ENCODE data around the gene SMAD7.

SMAD7 gene

GRCh38 chr18:48929941-48930713 is 20.6 kb downstream of the SMAD7 start:
- no peak for TF ChIP-seq GATA3 (IDR thresholded peaks at IDR 0.05; ENCODE audit: low read depth, low read length)
- TF ChIP-seq GATA2 (IDR thresholded peaks at IDR 0.05; ENCODE audit: low read depth, low read length) = peak; percentile 36; the same call in 1 of the 2 replicates

- TF ChIP-seq GATA2 (IDR thresholded peaks at IDR 0.05; ENCODE audit: low read depth, low read length) (no peak), GATA3 (IDR thresholded peaks at IDR 0.05; ENCODE audit: low read depth, low read length) (no peak)
Observed at GRCh38 chr18:48929212-48929612, 21.6 kb downstream of the SMAD7 start.

GRCh38 chr18:48928787-48929186 is 22.0 kb downstream of the SMAD7 start:
- TF ChIP-seq GATA3 (IDR thresholded peaks at IDR 0.05; ENCODE audit: low read depth, low read length) (no peak), GATA2 (IDR thresholded peaks at IDR 0.05; ENCODE audit: low read depth, low read length) (no peak)

GRCh38 chr18:48927286-48928080 is 23.3 kb downstream of the SMAD7 start:
- no peak for TF ChIP-seq GATA2 (IDR thresholded peaks at IDR 0.05; ENCODE audit: low read depth, low read length)
- TF ChIP-seq GATA3 (IDR thresholded peaks at IDR 0.05; ENCODE audit: low read depth, low read length) = no peak

GRCh38 chr18:48926420-48926857 is 24.3 kb downstream of the SMAD7 start:
- TF ChIP-seq GATA2 (IDR thresholded peaks at IDR 0.05; ENCODE audit: low read depth, low read length) (no peak), GATA3 (IDR thresholded peaks at IDR 0.05; ENCODE audit: low read depth, low read length) (no peak)

GRCh38 chr18:48925491-48925780 is 25.3 kb downstream of the SMAD7 start:
- TF ChIP-seq GATA2 (IDR thresholded peaks at IDR 0.05; ENCODE audit: low read depth, low read length) = no peak
- no peak for TF ChIP-seq GATA3 (IDR thresholded peaks at IDR 0.05; ENCODE audit: low read depth, low read length)

GRCh38 chr18:48924630-48925490 is 25.9 kb downstream of the SMAD7 start:
- no peak for TF ChIP-seq GATA3 (IDR thresholded peaks at IDR 0.05; ENCODE audit: low read depth, low read length)
- TF ChIP-seq GATA2 (IDR thresholded peaks at IDR 0.05; ENCODE audit: low read depth, low read length) = no peak

- TF ChIP-seq GATA3 (IDR thresholded peaks at IDR 0.05; ENCODE audit: low read depth, low read length) (no peak), GATA2 (IDR thresholded peaks at IDR 0.05; ENCODE audit: low read depth, low read length) (no peak)
Observed at GRCh38 chr18:48923746-48924629, 26.8 kb downstream of the SMAD7 start.

GRCh38 chr18:48922801-48923730 is 27.7 kb downstream of the SMAD7 start:
- TF ChIP-seq GATA2 (IDR thresholded peaks at IDR 0.05; ENCODE audit: low read depth, low read length) = no peak
- no peak for TF ChIP-seq GATA3 (IDR thresholded peaks at IDR 0.05; ENCODE audit: low read depth, low read length)

- TF ChIP-seq GATA3 (IDR thresholded peaks at IDR 0.05; ENCODE audit: low read depth, low read length) (no peak), GATA2 (IDR thresholded peaks at IDR 0.05; ENCODE audit: low read depth, low read length) (no peak)
Observed at GRCh38 chr18:48922226-48922800, 28.5 kb downstream of the SMAD7 start.

GRCh38 chr18:48921305-48922225 is 29.2 kb downstream of the SMAD7 start:
- TF ChIP-seq GATA2 (IDR thresholded peaks at IDR 0.05; ENCODE audit: low read depth, low read length) (no peak), GATA3 (IDR thresholded peaks at IDR 0.05; ENCODE audit: low read depth, low read length) (no peak)
